Testis (tissue), 2 donors: ENCODE measurements around the gene IL22RA1.

Experiments
- POLR2A ChIP-seq: fragments of 450-650 bp; IDR thresholded peaks from one replicate; pipeline ENCODE4 v1.6.1; 2017; ENCODE audit warnings: antibody characterized with exemption, mild to moderate bottlenecking, moderate library complexity
- TF ChIP-seq, protein P1 (sequence below), 3 experiments: fragments of 450-650 bp in 2 of 3; fragments of 200-600 bp in 1 of 3; sonication (generic) in 1 of 3; IDR thresholded peaks; one replicate each; pipeline ENCODE4 v1.5.1; 2016 to 2019; ENCODE audit warnings: antibody characterized with exemption in 3 of 3, mild to moderate bottlenecking in 2 of 3, moderate library complexity in 1 of 3

GRCh38 chr1:24110642-24111261 lies 32.2 kb downstream of the IL22RA1 start:
- TF ChIP-seq, protein P1, sequence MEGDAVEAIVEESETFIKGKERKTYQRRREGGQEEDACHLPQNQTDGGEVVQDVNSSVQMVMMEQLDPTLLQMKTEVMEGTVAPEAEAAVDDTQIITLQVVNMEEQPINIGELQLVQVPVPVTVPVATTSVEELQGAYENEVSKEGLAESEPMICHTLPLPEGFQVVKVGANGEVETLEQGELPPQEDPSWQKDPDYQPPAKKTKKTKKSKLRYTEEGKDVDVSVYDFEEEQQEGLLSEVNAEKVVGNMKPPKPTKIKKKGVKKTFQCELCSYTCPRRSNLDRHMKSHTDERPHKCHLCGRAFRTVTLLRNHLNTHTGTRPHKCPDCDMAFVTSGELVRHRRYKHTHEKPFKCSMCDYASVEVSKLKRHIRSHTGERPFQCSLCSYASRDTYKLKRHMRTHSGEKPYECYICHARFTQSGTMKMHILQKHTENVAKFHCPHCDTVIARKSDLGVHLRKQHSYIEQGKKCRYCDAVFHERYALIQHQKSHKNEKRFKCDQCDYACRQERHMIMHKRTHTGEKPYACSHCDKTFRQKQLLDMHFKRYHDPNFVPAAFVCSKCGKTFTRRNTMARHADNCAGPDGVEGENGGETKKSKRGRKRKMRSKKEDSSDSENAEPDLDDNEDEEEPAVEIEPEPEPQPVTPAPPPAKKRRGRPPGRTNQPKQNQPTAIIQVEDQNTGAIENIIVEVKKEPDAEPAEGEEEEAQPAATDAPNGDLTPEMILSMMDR (IDR thresholded peaks at IDR 0.05), result no peak
- no peak for TF ChIP-seq POLR2A
